ENCODE data around the gene ARHGAP8.
"Not testable (repeated sequence)": the region's sequence is repeated elsewhere in the genome, so short reads cannot be mapped to it uniquely, and the experiment has no call there.

The ARHGAP8 gene

GRCh38 chr22:44825310-44826150 is 73.2 kb downstream of the ARHGAP8 start:
- DNase-seq (ENCODE audit: low read depth in 2 of 2): no peak

GRCh38 chr22:44827666-44828190 is 75.4 kb downstream of the ARHGAP8 start:
- no peak for DNase-seq (ENCODE audit: low read depth in 2 of 2)

GRCh38 chr22:44828193-44828592 is 75.8 kb downstream of the ARHGAP8 start:
- DNase-seq (ENCODE audit: low read depth in 2 of 2): peak; percentile 15 to 18

GRCh38 chr22:44831885-44832284 is 79.5 kb downstream of the ARHGAP8 start:
- DNase-seq (ENCODE audit: low read depth in 2 of 2): no peak

DNA sequence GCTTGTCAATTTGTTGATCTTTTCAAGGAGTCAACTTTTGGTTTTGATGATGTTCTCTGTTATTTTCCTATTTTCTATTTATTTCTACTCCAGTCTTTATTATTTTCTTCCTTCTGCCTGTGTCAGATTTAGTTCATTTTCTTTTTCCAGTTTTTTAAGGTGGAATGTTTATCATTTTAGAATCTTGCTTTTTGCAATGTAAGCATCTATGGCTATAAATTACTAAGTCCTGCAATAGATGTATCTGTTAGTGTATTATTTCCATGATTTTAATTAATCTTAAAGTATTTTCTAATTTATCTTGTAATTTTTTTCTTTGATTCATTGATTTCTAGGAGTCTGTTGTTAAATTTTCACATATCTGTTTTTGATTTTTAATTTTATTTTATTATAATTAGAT is 81.7 kb downstream of the ARHGAP8 start:
- no peak for DNase-seq (ENCODE audit: low read depth in 2 of 2)

- no peak for DNase-seq (ENCODE audit: low read depth in 2 of 2)
Measured at GRCh38 chr22:44837481-44837880, 85.1 kb downstream of the ARHGAP8 start.

DNA sequence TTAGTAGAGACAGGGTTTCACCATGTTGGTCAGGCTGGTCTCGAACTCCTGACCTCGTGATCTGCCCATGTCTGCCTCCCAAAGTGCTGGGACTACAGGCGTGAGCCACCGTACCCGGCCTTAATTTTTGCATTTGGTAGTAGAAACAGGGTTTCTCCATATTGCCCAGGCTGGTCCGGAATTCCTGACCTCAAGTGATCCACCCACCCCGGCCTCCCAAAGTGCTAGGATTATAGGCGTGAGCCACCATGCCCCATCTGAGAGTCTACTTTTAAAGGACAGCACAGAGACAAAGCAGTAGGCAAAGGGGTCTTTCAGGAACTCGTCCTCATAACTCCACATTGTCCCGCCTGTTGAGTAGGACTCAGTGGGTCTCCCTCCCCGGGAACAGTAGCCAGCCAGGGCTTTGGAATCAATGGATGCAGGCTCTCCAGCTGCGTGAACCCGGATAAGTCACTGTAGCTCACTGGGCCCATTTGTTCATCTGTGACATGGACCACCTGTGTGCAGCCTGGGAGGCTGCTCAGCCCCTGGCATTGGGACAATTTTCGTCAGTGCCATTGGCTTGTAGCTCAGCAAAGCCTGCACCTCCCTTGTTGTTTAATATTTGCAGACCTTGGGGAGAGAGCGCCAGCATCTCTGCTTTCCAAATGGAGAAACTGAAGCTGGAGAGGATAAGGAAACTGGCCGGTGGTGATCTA is 86.1 kb downstream of the ARHGAP8 start:
- DNase-seq (ENCODE audit: low read depth in 2 of 2): no peak

DNA sequence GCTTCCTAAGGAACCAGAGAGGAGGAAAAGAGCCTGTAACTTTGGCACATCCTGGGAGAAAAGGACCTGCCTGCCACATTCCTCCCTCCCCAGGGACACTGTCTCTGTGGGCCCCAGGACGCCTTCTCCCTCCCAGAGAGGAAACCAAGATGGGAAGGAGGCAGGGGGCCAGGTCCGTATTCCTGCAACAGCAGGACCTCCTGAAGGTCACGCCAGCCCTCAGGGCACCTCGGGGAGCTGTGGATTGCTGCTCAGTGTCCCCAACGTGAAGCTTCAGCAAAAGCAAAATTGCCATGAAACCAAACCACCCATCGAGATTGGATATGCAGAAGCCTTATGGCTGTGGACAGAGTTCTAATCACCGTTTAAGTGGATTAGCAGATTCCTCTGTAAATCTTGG is 86.7 kb downstream of the ARHGAP8 start:
- DNase-seq (ENCODE audit: low read depth in 2 of 2): no peak

DNA sequence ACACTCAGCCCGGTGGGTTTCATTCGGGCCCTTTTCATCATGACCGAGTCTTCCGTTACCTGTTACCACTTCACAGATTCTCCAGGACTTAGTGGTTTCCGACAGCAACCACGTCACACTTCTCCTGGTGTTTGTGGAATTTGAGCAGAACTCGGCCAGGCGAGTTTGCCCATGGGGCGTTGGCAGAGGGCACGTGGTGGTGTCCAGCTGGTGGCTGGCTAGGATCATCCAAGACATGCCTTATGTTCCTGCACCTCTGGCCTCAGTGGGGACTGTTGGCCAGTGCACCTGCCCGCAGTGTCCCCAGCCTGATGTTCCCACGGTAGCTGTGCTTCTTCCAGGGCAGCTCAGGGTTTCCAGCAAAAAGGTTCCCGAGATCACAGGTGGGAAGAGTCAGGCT is 87.3 kb downstream of the ARHGAP8 start:
- DNase-seq (ENCODE audit: low read depth in 2 of 2): no peak

DNA sequence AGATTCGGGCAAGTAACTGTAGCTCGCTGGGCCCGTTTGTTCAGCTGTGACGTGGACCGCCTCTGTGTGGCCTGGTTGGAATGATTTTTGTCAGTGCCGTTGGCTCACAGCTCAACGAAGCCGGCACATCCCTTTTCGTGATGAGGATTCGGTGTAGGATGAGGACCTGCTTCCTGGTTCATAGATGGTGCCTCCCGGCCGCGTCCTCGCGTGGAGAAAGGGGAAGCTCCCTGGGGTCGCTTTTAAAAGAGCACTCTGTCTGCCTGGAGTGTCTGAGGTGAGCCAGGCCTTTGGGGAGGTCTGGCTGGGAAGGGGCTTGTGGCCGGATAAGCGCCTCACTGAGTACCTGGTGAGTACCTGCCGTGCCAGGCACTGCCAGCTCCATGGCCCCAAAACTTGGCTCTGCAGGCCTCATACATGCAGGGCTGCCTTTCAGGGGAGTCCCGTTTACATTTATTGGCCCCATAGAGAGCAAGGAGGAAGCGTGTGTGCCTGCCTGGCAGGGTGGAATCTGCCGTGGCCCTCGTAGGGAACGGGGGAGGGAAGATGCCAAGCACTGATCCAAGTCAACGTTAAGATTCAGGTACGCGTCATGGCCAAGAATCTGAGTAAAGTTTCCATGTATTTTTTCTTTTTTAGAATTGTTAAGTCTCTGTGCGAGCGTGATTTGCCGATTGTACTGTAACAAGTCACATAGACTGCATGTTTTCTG is 88.4 kb downstream of the ARHGAP8 start:
- no peak for DNase-seq (ENCODE audit: low read depth in 2 of 2)

DNA sequence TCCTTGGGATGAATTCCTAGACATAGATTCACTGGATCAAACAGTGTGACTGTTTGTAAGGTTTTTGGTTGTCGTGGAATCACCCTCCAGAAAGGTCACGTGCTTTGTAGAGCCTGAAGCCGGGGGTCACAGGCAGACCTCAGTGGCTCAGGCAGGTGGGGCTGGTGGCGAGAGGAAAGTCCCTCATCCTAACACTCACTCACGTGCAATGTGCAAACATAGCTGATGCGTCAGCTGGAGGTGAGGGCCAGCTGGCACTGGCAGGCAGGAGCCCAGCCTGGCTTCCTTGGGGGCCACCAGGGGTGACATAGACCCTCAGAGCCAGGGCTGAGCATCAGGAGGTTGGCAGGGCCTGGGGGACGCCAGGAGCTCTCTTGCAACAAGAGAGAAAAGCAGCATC is 90.0 kb downstream of the ARHGAP8 start:
- DNase-seq (ENCODE audit: low read depth in 2 of 2): no peak

DNA sequence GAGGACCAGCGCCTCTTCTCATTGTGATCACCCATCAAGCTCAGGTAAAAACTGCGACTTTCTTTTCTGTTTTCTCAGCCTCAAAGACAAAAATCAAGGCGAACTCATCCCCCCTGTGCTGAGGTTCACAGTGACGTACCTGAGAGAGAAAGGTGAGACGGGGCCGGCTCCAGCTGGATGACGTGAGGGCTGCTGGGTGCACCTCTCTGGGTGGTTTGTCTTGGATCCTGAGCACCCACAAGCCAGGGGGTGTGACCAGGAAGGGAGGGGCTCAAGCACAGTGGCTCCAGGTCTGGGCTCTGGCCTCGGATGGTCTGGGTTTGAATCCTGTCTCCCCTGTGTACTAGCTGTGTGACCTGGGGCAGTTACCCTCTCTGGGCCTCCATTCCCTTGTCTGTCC is 92.8 kb downstream of the ARHGAP8 start:
- DNase-seq (ENCODE audit: low read depth in 2 of 2): no peak

DNA sequence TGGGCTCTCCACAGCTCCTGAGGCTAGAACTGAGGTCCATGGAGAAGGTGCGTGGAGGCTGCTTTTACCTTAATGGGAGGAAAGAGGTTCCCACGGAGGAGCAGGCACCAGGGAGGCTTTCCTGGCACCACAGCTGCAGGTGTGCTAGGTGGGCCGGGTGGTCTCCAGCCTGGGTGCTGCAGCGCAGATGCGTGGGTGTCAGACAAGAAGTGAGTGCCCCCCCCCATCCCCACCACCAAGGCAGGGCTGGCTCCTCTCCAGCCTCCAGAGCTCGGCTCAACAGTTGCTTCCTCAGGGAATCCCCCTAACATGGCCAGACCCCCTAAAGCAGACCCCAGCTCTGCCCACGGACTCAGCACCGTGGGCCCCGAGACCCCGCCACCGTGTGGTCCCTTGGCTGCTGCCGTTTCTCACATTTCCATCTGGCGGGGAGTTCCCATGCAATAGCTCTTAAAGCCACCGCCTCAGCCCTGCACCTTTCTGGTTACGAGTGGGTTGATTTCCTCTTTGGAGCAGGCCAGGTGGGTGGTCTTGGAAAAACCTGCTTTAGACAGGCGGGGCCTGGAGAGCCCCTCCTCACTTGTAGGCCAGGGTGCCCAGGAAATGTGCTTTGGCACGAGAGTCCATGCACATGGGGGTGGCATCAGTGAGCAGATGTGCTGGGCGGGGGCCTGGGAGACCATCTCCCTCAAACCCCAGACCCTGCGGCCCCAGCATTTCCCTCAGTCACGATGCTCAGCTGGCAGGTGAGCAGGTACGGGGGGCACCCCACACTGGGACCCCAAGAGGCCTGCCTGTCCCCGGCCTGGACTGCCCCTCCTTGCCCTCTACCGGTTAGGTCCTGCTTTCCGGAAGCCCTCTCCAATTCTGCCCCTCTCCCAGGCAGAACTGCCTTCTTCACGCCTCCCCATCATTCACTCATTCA is 93.7 kb downstream of the ARHGAP8 start:
- no peak for DNase-seq (ENCODE audit: low read depth in 2 of 2)

DNA sequence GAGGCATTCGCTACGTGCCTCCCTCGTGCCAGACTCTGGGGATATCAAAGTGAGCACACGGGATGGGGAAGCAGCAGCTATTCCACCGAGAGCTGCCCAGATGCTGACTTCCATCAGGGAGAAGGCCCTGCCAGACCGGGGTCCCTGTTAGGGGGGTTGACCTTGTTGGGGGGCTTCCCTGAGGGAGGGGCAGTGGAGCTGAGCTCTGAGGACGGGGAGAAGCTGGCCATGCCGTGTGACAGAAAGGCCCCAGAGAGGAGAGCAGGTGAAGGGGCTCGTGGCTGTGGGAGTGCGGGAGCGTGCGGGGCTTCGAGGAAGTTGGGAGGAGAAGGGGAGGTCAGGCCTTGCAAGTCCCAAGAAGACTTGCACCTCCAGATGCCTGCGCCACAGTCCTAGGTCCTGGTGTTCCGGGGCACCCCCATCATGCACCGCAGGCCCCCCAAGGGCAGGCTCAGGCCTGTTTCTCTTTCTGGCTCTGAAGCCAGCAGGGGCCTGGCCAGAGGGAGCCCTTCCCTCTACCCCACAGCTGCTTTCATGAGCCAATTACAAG is 94.4 kb downstream of the ARHGAP8 start:
- DNase-seq (ENCODE audit: low read depth in 2 of 2): no peak

- DNase-seq (ENCODE audit: low read depth in 2 of 2): no peak
Measured at GRCh38 chr22:44847380-44847779, 95.0 kb downstream of the ARHGAP8 start.

GRCh38 chr22:44847892-44848291 is 95.5 kb downstream of the ARHGAP8 start:
- no peak for DNase-seq (ENCODE audit: low read depth in 2 of 2)

DNA sequence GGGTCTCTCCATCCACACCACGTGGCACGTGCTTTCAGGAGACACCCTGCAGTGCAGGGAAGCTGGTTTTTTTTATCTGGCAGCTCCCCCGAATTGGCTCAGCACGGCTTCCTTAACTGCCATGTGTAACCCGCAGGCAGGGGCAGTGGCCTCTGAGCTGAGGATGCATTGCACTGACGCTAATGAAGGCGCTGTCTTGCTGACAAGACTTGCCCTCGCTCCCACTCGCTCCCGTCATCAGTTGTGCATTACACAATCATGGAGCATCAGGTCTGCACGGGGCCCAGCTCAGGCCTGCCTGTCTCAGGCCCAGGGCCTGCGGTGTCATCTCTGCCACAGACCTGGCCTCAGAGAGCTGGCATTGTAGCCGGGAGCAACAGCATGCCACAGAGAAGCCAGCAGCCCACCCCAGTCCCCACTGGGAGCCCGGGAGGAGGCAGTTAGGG is 95.9 kb downstream of the ARHGAP8 start:
- no peak for DNase-seq (ENCODE audit: low read depth in 2 of 2)

DNA sequence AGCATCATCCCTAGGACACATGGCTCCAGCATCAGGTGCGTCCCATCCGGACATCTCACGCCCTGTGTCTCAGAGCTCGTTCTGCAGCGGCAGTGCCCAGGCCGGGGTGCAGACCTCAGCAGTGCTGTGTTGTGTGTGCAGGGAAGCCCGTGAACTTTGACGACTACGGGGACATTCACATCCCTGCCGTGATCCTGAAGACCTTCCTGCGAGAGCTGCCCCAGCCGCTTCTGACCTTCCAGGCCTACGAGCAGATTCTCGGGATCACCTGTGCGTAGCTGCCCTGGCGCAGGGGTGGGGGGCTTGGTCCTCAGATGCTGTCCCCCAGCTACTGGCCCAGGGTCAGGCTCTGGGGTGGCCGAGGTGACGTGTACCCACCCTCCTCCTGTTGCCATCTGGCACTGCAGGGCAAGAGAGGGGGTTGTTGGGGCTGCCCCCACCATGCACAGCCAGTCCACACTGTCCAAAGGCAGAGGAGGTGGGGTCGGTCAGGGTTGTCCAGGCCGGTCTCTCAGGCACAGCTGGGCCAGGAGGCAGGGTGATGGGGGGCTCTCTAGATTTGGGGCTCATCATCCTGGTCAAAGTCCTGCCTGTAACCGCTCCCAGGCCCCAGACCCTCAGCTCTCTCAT is 96.5 kb downstream of the ARHGAP8 start:
- DNase-seq (ENCODE audit: low read depth in 2 of 2): no peak

- no peak for DNase-seq (ENCODE audit: low read depth in 2 of 2)
Measured at GRCh38 chr22:44850946-44851345, 98.6 kb downstream of the ARHGAP8 start.

- DNase-seq (ENCODE audit: low read depth in 2 of 2): not testable (repeated sequence)
Measured at GRCh38 chr22:44854641-44855040, 102.3 kb downstream of the ARHGAP8 start.

All from stimulated activated CD8-positive, alpha-beta memory T cell treated with anti-CD3 and anti-CD28 coated beads, Interleukin-2, amount 100 ng/mL, for 48 hours (primary cell).